Activated naive CD4-positive, alpha-beta T cell treated with anti-CD3 and anti-CD28 coated beads, Interleukin-2, amount 50 U/mL, for 16 hours (primary cell): ENCODE data around the gene CDK14.

ENCODE experiments used
- DNase-seq: peaks from one replicate; pipeline ENCODE4 v3.0.0-alpha.2; 2020

CDK14 gene

DNA sequence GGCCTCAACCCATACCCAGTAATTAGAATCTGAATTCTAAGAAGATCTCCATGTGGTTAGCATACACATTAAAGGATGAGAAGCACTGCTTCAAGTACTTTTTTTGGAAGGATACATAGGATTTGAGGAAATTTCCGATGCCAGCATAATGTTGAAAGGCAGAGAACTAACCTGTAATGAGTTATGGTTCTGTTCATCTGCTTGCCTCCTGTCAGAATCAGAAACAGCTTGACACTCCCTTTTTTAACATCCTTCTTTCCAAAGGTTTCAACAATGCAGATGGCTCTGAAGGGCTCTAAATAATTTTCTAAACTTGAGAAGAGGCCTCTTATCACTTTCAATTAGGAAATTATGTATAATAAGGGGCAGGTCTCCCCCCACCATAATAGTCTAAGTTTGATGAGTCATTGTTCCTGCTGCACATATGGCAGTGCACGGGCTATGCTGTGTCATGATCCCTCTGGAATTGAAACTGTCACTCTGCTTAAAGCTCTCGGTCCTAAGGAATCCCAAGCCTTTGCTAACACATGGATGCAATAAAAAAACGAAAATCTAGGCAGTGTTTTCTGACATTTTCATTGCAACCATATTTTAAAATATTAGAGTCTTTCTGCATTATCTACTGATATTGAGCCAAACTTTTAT lies 376.9 kb downstream of the CDK14 start:
- DNase-seq: no peak

DNA sequence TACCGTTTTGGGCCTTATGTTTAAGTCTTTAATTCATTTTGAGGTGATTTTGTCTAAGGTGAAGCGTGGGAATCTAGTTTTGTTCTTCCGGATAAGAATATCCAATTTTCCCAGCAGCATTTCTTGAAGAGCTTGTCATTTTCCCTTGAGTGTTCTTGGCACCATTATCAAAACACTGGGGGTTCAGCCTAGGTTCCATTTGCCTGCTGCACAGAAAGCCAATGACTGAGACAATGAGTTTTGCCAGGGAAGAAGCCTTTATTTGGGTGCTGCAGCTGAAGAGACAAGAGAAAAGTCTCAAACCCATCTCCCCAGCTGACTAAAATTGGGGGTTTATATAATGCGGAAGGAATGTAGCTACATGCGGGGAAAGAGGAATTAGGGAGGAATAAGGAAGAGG lies 380.9 kb downstream of the CDK14 start:
- no peak for DNase-seq

DNA sequence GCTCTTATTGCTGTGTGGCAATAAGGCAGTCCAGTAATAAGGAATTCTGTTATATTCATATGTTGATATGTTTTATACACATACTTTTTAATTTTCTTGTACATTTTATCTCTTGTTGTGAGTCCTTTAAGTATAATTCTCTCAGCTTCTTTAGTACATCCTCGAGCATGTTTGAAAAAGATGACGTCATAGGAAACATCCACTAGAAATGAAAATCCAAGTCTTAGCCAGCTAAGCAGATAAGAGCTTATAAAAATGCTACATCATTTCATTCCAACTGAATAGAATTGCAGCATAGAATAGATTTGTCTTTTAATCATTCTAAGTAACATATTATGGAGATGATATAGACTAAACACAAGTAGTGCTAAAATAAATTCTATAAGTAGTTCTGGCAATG lies 384.4 kb downstream of the CDK14 start:
- DNase-seq: no peak

DNA sequence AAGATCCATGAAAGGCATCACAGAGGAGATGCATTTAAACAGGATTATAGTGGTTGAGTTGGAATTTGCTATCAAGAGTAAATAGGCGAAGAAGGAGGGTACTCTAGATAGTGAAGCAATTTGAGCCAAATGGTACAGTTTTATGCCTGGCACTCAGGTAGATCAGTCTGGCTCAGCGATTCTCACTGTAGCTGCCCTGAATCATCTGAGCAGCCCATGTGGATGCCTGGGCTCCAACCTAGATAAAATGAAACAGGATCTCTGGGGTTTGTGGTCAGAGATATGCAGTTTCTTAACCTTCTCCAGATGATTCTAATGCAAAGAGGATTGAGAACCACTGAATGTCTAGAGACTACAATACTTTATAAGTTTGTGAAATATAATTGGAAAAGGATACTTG lies 386.1 kb downstream of the CDK14 start:
- no peak for DNase-seq

DNA sequence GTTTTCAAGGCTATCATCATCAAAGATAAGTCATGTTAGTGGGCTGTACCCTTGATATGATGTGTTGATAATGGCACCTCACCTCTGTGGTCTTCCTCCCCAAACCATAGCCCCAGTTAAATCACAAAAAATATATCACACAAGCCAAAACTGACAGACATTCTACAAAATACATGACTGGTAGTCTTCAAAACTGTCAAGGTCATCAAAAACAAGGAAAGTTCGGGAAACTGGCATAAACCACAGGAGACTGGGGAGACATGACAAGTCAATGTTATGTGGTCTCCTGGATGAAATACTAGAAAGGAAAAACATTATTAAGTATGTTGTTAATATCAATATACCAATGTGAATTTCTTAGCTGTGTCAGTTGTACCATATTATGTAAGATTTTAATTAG lies 388.6 kb downstream of the CDK14 start:
- no peak for DNase-seq

DNA sequence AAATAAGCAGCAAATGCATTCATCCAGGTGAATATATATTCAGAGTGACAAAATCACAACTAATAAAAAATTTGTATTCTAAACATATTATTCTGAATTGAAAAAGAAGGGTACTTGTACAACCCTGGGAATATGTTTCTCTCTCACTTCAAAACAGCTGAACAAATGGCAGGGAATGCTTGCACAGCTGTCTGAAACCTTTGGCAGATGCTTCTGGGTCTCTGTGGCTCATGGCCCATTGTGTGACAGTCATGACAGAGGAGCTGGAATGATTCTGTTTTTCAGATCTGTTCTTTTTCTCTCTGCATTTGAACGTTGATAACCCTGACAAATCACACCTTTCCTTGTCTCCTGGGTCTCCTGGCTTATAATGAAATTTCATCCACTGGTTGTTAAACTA lies 392.4 kb downstream of the CDK14 start:
- no peak for DNase-seq

DNA sequence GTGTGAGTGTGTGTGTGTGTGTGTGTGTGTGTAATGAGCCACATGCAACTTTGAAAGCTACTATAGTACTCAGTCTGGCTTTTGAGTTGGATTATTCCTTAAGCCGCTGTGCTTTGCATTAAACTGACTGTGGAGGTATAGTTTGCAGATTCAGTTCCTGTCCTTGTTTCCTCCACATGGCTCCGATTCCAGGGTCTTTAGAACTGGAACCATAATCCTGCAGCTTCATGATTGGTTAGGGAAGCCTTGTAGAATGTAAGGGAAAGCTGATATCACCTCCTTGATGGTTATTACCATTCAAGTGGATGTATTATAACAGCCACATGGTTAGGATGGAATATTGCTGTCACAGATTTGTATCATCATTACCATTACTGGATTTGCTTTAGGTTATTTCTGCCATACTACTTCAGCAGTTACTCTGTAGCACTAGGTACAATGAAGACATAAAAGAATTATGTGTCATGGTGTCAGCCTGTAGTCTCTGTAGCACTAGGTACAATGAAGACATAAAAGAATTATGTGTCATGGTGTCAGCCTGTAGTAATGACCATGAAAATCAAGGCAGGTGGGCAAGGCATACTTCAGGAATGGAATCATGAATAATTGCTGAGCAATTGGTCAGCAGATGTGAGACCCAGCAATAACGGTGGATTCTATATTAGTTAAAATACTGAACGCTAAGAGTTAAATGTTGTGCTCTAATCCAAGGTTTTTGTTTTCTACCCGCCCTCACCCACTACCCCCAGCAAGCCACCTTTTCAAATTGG lies 393.1 kb downstream of the CDK14 start:
- no peak for DNase-seq

DNA sequence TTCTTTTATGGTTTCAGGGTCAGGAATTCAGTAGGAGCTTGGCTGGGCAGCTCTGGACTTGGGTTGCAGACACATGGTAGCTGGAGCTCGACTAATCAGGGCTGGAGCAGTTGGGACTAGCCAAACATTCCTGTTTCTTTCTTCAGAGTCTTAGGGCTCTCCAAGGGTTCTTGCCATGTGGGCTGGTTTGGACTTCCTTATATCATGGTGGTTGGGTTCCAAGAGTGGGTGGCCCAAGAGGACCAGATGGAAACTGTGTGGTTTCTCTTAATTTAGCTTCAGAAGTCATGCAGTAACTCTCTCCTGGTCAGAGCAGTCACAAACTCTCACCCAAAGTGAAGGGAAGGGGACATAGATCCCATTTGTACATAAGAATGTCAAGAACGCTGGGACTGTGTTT lies 398.0 kb downstream of the CDK14 start:
- no peak for DNase-seq

DNA sequence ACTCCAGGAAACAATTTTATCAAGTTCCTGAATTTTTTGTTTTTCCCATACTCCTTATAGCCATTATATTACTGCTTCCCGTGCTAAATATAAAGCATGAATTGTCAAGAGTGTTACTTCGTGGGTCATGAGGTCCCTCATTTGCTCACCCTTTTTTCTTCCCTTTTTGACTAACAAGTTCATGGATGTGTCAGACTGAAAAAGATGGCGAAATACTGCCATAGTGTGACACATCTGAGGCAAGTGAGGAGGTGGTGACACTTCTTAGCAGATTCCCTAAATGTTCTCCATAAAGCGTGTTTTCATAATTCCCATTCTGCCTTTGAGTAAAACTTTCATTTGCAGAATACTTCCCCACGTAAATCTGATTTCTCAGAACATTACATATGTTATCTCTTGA lies 398.5 kb downstream of the CDK14 start:
- DNase-seq: no peak

DNA sequence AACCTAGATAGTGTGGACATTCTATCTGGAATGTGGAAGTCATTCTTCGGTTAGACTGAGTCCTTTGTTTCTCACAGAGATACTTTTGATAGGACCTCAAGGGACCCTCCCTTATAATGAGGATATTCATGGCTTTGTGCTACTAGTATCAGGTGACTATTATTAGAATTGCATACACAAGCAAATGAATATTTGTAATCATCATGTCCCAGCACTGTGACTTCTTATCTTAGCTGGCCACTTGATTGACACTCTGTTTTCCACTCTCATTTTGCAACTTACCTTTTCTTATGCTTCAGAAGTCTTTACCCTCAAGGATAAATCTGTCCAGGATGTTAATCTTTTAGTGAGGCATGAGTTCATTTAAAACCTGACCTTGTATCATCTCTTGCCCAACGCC lies 399.9 kb downstream of the CDK14 start:
- no peak for DNase-seq

DNA sequence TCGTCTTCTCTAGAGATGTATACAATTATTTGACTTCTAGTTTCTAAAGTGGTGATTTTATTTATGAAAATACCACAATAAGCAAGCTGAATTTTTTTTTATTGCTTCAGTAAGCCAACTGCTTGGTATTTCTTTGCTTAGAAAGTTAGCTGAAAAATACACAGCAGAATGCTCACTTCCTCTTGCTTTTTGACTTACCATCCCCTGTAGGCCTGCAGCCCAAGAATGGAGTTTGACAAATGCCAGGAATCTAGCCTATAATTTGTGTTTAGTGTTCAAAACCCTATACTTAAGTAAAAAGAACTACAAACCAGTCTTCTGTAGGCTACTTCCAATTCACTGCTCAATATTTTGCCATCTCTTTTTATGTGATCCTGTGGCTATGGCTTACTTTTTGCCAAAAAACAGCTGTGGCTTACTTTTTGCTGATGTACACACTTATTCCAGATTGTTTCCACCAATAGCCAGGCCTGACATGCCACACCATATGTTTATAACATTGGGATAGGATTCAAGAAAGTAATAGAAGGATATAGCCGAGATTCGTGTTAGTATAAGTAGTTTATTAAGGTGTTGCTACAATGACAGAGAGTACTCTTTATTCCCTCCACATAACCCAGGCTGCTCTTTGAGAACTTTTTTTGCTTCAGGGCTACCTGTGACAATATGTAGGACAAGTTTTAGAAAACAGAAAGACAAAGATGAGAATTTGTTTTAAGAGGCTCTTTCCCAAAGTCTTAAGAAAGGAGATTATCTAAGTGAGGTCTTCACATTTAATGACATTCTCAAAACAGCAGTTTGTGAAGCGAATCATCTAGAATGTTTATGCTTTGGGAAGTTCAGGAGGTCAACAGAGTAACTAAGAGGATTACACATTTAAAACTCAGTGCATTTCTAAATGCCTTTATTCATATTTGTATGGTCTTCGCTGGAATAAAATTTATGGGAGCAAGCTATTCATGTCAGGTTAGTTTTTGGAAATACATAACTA lies 404.2 kb downstream of the CDK14 start:
- no peak for DNase-seq

DNA sequence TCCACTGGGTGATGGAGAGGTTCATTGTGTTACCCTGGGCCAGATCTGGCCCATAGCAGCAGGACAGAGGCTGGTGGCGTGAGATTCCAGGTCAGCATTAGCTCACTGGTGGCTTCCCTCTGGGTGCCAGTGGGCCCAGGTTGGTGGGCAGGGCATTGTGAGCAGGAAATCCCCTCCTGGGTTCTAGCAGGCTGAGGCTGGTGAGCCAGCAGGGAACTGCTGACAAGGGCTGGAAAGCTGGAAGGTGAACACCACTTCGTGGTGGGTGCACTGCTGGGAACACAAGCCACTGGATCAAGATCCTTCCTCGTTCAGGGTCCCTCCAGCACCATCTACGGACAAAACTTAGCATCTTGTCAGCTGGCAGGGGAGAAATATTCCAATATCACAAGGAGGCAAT lies 408.9 kb downstream of the CDK14 start:
- no peak for DNase-seq

DNA sequence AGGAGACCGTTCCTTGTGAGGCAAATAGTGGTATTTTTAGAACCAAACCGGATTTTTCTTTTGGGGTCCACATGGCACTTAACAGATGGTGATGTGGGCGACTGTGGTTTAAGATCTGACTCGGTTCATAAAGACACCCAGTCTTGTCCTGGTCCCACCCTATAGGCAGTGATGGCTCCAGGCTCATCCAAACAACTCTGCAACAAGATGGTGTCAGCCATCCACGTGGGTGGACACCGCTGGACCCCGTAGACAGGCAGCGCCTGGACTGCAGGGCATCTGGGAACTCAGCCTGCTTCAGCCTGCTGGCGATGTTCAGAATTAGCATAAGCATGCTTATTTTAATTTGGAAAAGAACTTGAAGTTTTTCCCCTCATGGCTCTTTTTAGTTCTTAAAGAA lies 409.7 kb downstream of the CDK14 start:
- DNase-seq: no peak

DNA sequence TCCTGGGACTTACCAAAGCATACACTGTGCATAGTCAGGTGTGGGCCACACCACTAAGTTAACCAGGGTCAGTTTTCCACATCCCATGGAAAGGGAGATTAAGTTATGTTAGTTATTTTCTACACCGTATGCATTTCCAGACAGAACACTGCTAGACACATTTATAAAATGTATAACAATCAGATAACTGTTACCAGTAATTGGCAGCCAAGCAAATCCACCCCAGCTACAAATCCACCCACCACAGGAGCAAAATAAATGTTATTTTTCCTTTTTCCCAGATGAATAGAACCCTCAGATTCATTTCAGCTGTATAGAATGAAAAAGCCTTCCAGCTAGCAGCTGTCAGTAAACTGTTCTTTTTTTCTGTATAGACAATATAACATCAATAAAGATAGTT lies 411.2 kb downstream of the CDK14 start:
- no peak for DNase-seq

DNA sequence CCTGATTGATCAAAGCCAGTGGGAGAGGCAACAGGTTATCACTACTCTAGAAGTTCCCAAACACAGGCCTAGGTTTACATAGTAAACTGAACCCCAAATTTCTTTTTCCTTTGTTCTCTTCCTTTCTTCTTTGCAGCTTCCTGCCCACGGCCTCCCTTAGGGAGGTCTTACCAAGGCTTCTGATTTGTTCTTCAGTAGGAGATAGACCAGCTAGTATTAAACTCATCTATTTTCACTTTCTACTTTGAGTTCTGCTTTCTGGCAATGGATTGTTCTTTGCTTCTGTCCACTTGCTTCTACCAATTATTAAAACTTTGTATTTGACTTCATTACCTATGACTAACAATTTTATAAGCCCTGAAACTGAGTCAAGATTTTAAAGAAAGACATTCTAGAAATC lies 417.0 kb downstream of the CDK14 start:
- no peak for DNase-seq

DNA sequence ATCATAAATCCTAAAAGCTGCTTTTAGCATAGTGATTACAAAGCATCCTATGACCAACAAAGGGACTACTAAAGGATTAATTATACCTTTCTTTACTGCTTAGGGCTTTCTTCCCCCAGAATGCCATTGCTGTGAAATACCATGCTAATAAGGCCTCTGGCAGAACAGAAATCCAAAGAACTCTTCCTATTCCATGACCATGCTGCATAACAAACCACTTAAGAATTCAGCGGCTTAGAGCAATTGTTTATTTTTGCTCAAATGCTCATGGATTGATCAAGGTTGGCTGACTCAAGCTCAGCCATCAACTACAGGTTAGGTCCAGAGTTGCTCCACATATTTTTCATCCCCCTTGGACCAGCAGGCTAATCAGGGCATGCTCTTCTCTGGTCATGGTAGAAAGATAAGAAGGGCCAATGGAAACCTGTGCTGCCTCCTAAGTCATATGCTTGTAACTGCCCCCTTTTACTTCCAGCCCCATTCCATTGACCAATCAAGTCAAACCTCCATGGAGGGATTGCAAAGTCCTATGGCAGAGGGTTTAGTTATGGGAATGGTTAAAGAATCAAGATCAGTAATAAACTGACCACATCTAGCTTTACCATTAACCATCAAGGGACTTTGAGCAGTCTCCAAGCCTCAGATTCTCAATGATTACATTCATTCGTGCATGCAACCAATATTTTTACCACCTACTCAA lies 423.7 kb downstream of the CDK14 start:
- no peak for DNase-seq

DNA sequence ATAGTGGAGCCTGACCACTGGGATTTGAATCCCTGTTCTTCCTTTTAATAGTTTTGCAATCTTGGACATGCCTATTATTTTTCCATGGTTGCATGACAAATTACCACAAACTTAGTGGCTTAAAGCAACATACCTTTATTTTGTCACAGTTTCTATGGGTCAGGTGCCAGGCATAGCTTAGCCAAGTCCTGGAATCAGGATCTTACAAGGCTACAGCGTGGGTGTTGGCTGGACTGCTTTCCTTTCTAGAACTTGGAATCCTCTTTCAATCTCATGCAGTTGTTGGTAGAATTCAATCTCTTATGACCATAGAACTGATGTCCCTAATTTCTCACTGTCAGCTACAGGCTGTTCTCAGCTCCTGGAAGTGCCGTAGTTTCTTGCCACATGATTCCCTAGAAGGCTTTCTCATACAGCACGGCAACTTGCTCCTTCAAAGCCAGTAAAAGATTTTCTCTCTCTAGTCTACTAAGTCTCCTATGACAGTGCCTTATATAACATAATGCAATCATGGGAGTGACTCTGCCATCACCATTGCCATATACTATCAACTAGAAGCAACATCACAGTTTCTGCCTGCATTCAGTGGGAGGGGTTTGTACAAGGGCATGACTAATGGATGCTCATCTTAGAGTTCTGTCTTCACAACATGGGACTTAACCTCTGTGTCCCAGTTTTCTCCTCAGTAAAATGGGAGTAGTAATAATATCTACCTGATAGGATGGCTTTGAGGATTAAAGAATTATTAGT lies 424.7 kb downstream of the CDK14 start:
- no peak for DNase-seq

DNA sequence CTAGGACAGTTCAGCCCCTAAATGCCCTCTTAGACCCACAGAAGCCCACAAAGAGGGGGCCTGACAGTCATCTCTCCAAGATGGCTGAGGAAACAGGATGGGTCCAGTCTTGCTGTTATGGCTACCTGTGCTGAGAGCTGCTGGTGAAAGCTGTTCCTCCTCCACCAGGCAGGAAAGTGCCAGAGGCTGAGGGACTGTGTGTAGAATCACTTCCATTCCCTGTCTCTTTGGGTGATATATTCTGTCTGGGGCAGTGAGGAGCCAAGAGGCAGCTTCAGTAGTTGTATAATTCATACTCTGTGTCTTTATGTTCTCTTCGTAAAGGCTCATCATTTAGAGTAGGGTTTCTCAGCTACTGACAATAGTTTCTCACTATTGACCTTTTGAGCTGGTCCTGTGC lies 425.8 kb downstream of the CDK14 start:
- DNase-seq: no peak

DNA sequence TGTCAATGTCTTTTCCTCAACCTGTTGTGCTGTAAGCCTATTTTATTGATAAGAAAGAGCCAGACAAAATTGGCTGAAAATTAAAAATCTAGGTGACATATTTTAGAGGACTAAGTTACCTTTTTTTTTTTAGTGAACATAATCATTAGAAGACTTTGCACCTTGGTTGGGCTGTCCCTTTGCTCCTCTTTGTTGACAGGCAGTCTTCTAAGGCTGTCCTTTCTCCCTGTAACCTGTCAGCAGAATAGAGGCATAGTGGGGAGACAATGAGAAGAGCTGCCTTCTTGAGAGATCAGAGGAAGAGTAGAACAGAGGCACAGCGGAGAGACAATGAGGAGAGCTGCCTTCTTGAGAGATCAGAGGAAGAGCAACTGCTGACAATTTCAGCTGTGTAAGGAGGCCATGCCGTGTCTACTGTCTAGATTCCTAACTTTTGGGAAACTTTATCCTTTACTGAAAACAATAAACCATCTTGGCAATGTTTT lies 429.8 kb downstream of the CDK14 start:
- no peak for DNase-seq

DNA sequence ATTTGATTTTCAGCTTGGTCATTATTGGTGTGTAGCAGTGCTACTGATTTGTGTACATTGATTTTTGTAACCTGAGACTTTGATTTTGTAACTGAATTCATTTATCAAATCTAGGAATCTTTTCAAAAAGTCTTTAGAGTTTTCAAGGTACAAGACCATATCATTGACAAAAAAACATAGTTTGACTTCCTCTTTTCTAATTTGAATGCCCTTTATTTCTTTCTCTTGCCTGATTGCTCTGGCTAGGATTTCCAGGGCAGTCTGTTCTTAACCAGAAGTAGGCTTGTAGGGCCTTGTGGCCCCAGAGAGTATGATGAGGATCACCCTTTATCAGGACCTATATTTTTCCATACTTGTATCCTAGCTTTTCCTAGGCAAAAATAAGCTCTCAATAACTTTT lies 433.6 kb downstream of the CDK14 start:
- no peak for DNase-seq

DNA sequence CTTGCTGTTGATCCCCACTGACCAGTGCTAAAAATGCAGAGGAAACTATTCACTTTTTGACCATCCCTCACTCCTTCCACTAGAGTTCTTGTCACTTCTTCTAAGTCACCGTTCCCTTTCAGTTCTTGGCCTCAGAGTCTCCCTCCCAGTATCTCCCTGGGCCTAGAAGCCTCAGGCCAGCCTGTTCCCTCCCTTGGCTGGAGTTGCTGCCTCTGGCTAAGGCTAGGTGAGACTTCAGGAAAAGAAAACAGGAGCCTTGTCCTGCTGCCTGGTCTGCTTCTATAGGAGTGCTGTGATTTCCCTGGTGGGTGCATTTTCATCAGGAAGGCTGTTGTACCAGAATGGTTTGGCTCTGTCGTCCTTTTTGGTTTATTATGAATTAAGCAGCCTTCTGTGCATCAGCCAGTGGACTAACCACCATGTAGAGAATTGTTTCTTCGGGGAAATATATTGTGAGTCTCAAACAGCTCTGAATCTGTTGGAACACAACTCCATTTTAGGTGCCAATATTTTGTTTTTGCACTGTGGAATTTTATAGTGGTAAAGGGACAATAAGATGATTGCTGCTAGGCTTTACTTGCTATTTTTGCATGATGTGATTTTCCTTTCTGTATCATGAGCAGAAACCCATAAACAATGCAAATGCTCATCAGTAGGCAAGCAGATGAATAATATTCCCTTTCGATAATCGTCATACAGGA lies 434.7 kb downstream of the CDK14 start:
- no peak for DNase-seq

DNA sequence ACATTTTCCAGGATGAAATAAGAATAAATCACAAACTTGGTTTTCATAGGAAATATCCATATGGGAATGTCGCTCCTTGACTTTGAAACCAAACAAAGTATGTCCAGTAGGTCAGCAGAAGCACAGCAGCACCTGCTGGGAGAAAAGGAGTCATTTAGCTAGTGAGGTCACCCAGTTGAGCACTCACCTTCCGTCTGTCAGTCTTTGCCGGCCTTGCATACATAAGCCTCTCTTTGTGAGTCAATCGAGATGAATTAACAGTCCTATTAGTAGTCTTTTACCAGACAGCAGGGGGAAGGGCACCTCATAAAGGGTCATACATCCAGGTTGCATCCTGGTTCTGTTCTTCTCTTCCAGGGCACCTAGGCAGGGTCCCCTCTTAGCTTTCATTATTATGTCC lies 435.6 kb downstream of the CDK14 start:
- no peak for DNase-seq
